Neural progenitor cell (in vitro differentiated cells): ENCODE data around the gene ABCC3.

Experiments used
- EZH2 ChIP-seq: fragments of 200-600 bp; sonication (generic); IDR thresholded peaks from 2 replicates; pipeline ENCODE4 v1.6.1; 2017; ENCODE audit warnings: antibody characterized with exemption, mild to moderate bottlenecking, moderate library complexity
- EZH2phosphoT487 ChIP-seq: fragments of 200-600 bp; sonication (generic); IDR thresholded peaks from 2 replicates; pipeline ENCODE4 v1.6.1; 2017; ENCODE audit warnings: antibody characterized with exemption
- TF ChIP-seq, protein P1 (sequence below): fragments of 200-600 bp; sonication (generic); IDR thresholded peaks from 2 replicates; pipeline ENCODE4 v1.5.1; 2017; ENCODE audit warnings: antibody characterized with exemption, mild to moderate bottlenecking

DNA sequence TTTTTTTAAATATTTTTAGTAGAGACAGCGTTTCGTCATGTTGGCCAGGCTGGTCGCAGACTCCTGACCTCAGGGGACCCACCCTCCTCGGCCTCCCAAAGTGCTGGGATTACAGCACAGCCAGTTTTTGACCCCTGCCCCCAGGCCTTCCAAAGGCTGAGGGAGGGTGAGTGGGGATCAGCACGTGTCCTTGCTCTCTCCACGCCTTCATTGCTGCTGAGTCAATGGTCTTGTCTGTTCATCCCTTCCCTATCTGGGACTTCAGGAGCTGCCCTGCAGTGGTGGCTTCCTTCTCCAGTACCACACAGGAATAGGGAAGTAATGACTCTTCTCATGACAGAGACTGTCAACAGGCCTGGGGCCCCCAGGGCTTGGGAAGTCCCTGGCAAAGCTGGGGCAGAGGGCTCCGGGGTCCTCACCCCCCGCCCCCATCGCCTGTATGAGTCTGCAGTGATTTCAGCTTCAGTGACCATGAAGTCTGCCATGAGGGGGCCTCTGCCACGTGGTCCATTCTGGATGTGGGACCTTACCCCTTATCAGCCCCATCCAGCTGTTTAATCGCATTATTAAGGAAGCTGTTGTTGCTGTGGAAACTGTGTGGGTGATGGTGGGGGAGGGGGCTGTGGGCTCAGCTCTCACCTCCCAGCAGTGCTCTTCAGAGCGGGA is 6.1 kb downstream of the ABCC3 start:
- TF ChIP-seq, protein P1, sequence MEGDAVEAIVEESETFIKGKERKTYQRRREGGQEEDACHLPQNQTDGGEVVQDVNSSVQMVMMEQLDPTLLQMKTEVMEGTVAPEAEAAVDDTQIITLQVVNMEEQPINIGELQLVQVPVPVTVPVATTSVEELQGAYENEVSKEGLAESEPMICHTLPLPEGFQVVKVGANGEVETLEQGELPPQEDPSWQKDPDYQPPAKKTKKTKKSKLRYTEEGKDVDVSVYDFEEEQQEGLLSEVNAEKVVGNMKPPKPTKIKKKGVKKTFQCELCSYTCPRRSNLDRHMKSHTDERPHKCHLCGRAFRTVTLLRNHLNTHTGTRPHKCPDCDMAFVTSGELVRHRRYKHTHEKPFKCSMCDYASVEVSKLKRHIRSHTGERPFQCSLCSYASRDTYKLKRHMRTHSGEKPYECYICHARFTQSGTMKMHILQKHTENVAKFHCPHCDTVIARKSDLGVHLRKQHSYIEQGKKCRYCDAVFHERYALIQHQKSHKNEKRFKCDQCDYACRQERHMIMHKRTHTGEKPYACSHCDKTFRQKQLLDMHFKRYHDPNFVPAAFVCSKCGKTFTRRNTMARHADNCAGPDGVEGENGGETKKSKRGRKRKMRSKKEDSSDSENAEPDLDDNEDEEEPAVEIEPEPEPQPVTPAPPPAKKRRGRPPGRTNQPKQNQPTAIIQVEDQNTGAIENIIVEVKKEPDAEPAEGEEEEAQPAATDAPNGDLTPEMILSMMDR = no peak
- TF ChIP-seq EZH2phosphoT487 (no peak), EZH2 (no peak)
